Calu3 (cell line): ENCODE measurements around the gene KDF1. TPM values are rescaled to one million over a fixed set of nuclear protein-coding genes. Genes with fewer than 3 reads are reported as not detected.

Experiments used
- BruUV-seq: library from RNA; stranded (reverse); fragments of 400-500 nt; replicated peaks from 2 replicates; lab custom pipeline; 2021; lab: Mats Ljungman, UMichigan
- CTCF ChIA-PET: fragments of 300-600 bp; sonication (Branson Sonifier 250); formaldehyde crosslinking; loops from one replicate; lab custom pipeline; 2022; ENCODE audit warnings: antibody characterized with exemption; lab: Charles Lee
- DNase-seq: peaks from one replicate; pipeline ENCODE4 v3.0.0; 2022
- H3K27ac Mint-ChIP-seq: one replicate; pipeline ENCODE4 v1.8.0; 2022; ENCODE audit warnings: mixed read lengths; ENCODE audit not compliant: unreplicated experiment
- H3K27me3 Mint-ChIP-seq: one replicate; pipeline ENCODE4 v1.8.0; 2022; ENCODE audit warnings: mixed read lengths; ENCODE audit not compliant: unreplicated experiment
- H3K36me3 Mint-ChIP-seq: one replicate; pipeline ENCODE4 v1.8.0; 2022; ENCODE audit warnings: mild to moderate bottlenecking, moderate library complexity, mixed read lengths; ENCODE audit not compliant: insufficient read depth, unreplicated experiment
- H3K4me1 Mint-ChIP-seq: one replicate; pipeline ENCODE4 v1.8.0; 2022; ENCODE audit warnings: mild to moderate bottlenecking, low read depth, mixed read lengths; ENCODE audit not compliant: unreplicated experiment
- H3K4me3 Mint-ChIP-seq: one replicate; pipeline ENCODE4 v1.8.0; 2022; ENCODE audit warnings: mild to moderate bottlenecking, low read depth, moderate library complexity, mixed read lengths; ENCODE audit not compliant: unreplicated experiment
- H3K9me3 Mint-ChIP-seq: one replicate; pipeline ENCODE4 v1.8.0; 2022; ENCODE audit warnings: low read depth, mixed read lengths; ENCODE audit not compliant: unreplicated experiment
- intact Hi-C: fragments of 100-400 bp; cut with micrococcal nuclease; formaldehyde crosslinking; loops from one replicate; pipeline ENCODE4 v1.10.0; 2022; ENCODE audit not compliant: unreplicated experiment
- total RNA-seq: library from RNA; stranded (reverse); gene quantifications from 2 replicates; pipeline ENCODE4 v1.2.3, GENCODE V29; 2022
- TF ChIP-seq, protein P1 (sequence below): fragments of 200-600 bp; IDR thresholded peaks from one replicate; pipeline ENCODE4 v1.8.0; 2022; ENCODE audit warnings: antibody characterized with exemption; ENCODE audit not compliant: unreplicated experiment

The KDF1 gene
- total RNA-seq, 1 experiment from 2014 or later: 18.9 TPM

DNA sequence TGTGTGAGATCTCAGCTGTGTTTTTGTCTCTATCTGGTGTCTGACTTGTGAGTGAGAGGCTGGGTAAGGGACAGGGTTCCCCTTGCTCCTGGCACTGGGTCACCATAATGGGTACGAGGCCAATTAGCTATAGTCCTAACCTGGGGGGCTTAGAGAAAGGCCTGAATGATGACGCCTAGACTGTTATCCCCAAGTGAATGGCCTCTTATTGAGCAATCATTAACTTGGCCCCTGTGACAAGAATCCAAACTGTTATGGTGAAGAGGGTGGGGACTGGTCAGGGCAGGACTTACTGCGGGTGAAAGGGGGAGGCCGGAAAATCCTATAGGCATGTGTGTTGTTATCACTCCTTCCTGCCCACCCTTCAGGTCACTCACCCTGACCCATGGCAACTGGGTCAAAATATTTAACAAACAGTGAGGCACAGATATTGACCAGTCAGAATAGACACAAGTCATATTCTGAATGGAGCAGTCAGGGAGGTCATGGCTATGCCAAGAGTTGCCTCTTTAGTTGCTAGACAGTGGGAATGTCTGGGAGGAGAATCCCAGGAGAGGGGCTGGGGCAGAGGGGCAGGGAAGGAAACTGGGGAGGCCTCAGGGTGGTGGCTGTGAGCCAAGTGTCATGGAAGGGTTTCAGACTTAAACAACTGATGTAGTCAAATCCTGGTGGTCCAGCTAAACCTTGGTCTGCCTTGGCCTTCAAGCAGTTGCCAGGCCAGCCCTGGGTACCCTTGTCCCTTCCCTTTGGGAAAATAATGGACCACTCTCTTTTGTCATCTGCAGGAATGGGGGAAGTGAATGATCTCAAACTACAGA, 49.7 kb downstream of the KDF1 start:
- no TSS peak for BruUV-seq
- H3K4me3 Mint-ChIP-seq: no peak overlapping the region
- DNase-seq: no peak
- H3K27me3 Mint-ChIP-seq: no peaks in the 10 kb centered on the region
- CTCF ChIA-PET: no interaction called here
- peaks cover 8% of the 10 kb centered on the region for H3K36me3 Mint-ChIP-seq
- H3K27ac Mint-ChIP-seq: peak overlapping the region; percentile 11
- peaks cover 31% of the 10 kb centered on the region for H3K4me1 Mint-ChIP-seq
- no peaks in the 10 kb centered on the region for H3K9me3 Mint-ChIP-seq
- TF ChIP-seq, protein P1, sequence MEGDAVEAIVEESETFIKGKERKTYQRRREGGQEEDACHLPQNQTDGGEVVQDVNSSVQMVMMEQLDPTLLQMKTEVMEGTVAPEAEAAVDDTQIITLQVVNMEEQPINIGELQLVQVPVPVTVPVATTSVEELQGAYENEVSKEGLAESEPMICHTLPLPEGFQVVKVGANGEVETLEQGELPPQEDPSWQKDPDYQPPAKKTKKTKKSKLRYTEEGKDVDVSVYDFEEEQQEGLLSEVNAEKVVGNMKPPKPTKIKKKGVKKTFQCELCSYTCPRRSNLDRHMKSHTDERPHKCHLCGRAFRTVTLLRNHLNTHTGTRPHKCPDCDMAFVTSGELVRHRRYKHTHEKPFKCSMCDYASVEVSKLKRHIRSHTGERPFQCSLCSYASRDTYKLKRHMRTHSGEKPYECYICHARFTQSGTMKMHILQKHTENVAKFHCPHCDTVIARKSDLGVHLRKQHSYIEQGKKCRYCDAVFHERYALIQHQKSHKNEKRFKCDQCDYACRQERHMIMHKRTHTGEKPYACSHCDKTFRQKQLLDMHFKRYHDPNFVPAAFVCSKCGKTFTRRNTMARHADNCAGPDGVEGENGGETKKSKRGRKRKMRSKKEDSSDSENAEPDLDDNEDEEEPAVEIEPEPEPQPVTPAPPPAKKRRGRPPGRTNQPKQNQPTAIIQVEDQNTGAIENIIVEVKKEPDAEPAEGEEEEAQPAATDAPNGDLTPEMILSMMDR: no peak
- intact Hi-C loops: no loop called here

DNA sequence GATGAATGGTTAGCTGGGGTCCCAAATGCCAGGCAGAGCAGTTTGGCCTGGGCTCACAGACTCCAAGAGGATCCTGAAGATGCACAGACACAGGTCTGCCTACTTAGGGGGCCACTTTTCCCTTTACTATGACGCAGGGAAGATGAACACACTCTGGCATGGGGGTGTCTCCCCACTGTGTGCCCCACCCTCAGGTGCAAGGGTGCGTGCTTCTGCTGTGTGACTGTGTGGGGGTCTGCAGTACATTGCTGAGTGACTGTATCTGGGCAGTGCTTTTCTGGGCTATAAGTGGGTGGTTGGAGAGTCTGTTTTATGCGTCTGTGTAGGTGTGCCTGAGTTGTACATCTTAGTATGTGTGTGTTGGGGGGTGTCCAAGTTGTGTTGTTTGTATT, 50.3 kb downstream of the KDF1 start:
- TF ChIP-seq, protein P1: no peak
- H3K27ac Mint-ChIP-seq: no peak overlapping the region
- H3K4me1 Mint-ChIP-seq: peaks cover 31% of the 10 kb centered on the region
- H3K4me3 Mint-ChIP-seq: no peak overlapping the region
- CTCF ChIA-PET: no interaction called here
- DNase-seq: no peak
- intact Hi-C loops: no loop called here
- peaks cover 8% of the 10 kb centered on the region for H3K36me3 Mint-ChIP-seq
- no peaks in the 10 kb centered on the region for H3K9me3 Mint-ChIP-seq
- H3K27me3 Mint-ChIP-seq: no peaks in the 10 kb centered on the region
- BruUV-seq: no TSS peak

DNA sequence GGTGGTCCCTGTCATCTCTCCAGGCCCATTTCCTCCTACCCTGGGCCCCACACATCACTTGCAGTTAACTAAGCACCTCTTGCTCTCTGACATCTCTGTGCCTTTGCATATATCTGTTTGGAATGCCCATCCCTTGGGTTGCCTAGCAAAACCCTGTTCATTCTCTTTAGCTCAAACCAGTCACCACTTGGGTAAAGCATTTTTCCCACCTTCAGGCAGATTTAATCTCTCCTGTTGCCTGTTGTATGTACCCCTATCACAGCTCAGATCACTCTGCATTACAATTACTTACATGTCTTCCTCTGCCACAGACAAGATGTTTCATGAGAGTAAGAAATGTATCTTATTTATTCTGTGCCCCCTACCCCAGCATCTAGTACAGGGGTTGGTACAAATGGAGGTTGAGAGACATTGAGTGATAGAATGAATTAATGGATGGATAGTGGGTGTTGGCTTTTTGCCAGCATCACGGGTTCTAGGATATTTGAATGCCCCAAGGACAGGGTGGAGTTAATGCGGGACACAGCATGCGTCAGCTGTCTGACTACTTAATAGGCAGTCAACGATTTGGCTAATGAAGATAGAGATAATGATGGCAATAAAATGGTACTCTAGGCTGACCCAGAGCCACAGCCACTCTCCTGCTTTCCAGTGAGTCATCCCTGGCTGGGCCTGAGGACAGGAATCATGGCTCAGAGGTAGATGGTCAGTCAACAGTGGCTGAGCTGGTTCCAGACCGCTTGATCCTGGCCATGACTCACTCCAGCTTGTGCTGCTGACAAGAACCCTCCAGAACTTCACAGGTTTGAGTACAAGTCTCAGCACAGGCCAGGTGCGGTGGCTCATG, 53.0 kb downstream of the KDF1 start:
- BruUV-seq: no TSS peak
- no peak overlapping the region for H3K27ac Mint-ChIP-seq
- no peak overlapping the region for H3K4me3 Mint-ChIP-seq
- peak; percentile 62 for DNase-seq
- intact Hi-C loops: no loop called here
- CTCF ChIA-PET: interaction anchor here (0.6 kb wide), 1 partner anchor 10 kb away, joined by 3 read pairs; no protein-coding TSS in a partner anchor
- H3K4me1 Mint-ChIP-seq: peaks cover 31% of the 10 kb centered on the region
- H3K27me3 Mint-ChIP-seq: no peaks in the 10 kb centered on the region
- H3K9me3 Mint-ChIP-seq: no peaks in the 10 kb centered on the region
- TF ChIP-seq, protein P1: no peak
- peaks cover 8% of the 10 kb centered on the region for H3K36me3 Mint-ChIP-seq

DNA sequence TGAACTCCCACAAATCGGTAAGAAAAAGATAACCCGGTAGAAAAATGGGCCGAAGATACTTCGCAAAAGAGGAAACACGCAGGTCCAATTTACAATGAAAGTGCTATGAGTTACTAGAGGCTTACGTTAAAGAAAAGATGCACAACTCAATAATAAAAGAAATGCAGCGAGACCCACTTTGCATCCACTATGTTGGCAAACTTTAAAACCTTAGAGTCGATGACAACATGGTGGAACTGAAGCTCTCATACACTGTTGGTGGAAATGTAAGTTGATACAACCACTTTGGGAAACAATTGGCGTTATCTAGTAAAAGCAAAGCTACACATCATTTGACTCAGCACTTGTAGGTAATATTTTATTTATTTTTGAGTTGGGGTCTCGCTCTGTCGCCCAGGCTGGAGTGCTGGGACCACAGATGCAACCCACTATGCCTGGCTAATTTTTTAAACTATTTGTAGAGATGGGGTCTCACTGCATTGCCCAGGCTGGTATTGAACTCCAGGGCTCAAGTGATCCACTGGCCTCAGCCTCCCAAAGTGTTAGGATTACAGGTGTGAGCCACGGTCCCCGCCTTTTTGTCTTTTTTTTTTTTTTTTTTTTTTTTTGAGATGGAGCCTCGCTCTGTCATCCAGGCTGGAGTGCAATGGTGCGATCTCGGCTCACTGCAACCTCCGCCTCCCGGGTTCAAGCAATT, 59.3 kb downstream of the KDF1 start:
- CTCF ChIA-PET: interaction anchor here (0.6 to 1.1 kb wide), 5 partner anchors 8 to 349 kb away, joined by 3 to 7 read pairs (median 3); no protein-coding TSS in a partner anchor
- H3K4me1 Mint-ChIP-seq: peaks cover 7% of the 10 kb centered on the region
- intact Hi-C loops: no loop called here
- TF ChIP-seq, protein P1: no peak
- H3K27ac Mint-ChIP-seq: peak overlapping the region; percentile 98
- H3K9me3 Mint-ChIP-seq: no peaks in the 10 kb centered on the region
- no TSS peak for BruUV-seq
- peaks cover 24% of the 10 kb centered on the region for H3K36me3 Mint-ChIP-seq
- H3K4me3 Mint-ChIP-seq: peak overlapping the region; percentile 91
- DNase-seq: no peak
- H3K27me3 Mint-ChIP-seq: no peaks in the 10 kb centered on the region
